GM18505 (cell line): ENCODE measurements around the gene MYH10.

Experiments used
- ATAC-seq: cut with Tn5 transposase; IDR thresholded peaks from one replicate; pipeline ENCODE4 v1.9.1; 2021; ENCODE audit not compliant: unreplicated experiment
- POLR2A ChIP-seq: IDR thresholded peaks from 4 replicates; pipeline ENCODE4 v1.6.1; 2011; ENCODE audit warnings: borderline replicate concordance; ENCODE audit not compliant: insufficient read depth, insufficient read length; ENCODE audit errors: extremely low read depth

Gene MYH10

DNA sequence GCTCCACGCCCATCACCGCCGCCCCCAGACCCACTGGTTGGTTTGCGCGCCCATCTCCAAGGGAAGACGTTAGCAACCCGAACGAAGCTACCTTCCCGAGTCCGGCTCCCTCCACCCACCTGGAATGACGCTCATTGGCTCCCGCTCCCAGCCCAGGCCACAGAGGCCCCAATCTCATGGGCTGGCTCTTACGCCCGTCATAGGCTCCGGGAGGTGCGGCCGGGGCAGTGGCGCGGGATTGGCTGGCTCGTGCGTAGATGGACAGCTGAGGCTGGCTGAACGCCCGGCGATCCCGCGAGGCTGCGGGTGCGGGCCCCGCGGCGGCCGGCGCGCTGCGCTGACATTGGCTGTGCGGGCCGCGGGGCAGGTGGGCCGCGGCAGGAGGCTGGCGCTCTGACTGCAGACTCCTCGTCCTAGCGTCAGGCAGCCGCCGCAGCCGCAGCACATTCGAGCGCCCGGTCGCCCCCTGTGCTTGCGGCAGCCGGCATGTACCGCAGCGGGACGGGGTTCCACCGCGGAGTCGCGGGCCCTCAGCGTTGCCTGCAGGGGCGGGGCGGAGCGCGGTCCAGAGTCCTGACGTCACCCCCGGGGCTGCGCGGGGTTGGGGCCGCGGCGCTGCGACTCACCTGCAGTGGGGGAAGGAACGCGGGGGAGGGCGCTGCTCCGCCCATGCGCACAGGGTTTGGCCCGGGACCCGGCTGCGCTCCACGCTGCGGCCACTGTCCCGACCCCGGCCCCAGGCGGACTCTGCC is 453 bp upstream of the MYH10 start:
- no peak for TF ChIP-seq POLR2A
- ATAC-seq, result peak; percentile 94

DNA sequence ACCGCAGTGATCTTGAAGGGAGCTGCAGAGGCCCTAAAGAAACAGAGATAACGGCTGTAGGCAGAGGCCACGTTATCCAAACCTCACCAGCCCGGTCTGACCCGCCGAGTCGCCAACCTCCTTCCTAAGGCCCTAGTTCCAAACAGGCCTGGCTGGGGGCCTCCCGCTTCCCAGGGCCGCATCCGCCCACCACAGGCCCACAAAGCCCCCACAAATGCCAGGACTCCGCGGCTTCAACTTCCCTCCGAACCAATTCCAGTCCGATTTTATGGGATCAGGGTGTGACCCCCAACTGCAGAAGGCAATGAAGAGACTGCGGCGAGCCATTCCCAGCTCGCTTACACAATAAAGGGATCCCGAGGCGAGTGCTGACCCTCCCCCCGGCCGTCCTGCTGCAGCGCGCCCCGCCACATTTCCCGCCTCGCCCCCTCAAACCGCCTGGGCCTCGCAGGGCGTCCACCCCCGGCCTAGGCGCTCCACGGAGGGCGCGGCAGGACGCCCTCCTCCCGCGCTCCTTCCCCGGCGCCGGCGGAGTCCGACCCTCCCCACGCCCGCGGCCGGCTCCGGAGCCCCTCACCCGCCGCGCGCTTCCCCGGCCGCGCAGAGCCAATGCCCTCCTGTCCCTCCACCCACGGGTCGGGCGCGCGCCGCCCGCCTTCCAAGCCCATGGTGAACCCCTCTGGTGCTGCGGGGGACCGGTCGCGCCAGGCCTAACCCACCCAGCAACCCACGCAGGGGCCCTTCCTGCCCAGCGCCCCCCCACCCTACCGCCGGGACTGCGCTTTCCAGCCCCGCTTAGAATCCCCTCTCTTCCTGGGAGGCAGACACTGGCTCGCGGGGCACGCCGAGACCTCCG is 926 bp downstream of the MYH10 start:
- no peak for ATAC-seq
- no peak for TF ChIP-seq POLR2A

DNA sequence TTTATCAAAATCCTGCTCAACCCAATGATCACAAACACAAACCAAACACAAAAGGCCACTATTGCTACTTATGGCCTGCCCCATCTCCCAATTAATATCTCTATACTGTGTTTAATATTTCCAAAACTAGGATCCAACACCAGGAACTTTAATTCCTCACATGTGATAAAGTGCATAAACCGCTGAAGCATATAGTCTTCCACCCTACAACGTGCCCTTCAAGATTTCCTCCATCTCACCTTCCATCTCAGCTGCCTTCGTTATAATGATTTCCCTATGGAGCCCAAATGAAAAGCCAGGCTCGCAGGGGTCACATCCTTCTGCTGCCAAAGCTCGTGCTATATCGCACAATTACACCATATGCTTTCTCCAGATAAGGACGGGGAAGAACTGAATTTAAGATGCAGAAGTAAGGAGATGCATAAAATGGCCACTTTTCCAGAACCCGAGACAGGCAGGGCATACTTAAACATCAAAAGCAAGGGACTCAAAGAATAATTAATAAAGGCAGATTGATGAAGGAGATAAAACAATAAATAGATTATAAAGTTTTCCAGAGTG is 1.8 kb downstream of the MYH10 start:
- no peak for TF ChIP-seq POLR2A
- ATAC-seq, result no peak

DNA sequence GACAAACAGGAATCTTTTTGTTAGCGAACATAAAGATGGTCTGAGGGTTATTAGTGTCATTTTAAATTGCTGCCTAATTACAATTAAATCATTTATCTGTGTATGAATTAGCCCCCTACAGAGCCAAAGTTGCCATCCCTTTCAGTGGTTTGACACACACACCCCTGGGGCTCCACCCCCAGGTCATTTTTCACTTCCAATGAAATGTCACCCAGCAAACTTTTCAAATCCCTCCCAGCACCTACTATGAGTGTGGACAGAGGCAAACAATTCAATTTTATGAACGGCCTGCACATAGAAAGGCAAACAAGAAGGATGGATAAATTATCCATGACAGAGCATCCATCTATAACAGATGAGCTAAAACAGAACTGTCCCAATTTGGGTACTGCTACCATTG is 2.4 kb downstream of the MYH10 start:
- TF ChIP-seq POLR2A, result no peak
- ATAC-seq, result no peak

DNA sequence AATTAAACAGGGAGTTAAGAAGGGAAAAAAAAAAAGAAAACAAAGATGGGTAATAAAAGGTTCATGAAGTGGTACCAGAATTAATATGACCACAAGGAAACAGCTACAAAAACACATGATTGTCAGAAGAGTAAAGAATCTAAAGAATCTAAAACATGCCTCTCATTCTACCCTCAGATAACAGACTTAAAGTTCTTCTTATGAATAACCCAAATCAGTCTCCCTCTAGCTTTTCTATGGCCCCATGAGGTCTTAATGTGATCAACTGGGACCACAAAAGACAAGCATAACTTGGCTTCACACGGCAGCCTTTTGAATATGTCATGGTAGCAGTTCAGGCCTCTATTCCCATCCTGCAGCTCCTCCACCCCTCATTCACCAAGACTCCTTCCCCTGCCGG is 6.9 kb downstream of the MYH10 start:
- ATAC-seq, result no peak
- no peak for TF ChIP-seq POLR2A

DNA sequence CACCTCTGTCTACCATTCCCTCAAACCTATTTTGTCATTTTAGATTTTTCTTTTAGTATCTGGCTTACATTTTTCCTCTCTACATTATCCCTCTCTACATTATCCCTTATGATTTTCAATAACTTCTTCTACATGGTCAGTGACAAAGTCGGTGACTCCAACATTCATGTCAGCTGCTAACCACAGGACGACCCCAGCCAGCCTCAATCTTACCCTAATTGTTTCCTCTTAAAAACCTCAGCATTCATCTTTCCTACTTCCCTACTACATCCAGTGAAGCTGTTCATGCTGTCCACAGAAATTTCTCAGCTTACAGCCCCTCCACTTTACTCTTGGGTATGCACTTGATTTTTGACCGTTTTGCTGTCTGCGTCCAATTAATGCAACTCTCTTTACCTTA is 8.3 kb downstream of the MYH10 start:
- no peak for ATAC-seq
- no peak for TF ChIP-seq POLR2A

DNA sequence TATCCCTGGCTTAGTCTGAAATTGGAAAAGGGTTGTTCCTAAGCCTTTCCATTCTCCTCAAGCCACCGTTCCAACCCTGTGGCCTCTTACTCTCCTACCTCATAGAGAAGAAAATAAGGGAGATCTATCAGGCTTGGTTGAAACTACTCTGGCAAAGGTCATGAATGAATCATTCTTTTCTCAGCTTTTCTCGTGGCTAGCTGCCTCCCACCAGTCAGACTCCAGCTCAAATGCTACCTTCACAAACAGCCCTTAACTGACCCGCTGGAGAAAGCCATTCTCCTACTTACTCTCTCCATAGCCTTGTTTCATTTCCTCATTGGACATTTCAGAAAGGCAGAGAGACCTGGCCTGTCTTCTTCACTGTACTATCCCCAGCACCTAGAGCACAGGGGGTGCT is 8.9 kb downstream of the MYH10 start:
- no peak for ATAC-seq
- no peak for TF ChIP-seq POLR2A

DNA sequence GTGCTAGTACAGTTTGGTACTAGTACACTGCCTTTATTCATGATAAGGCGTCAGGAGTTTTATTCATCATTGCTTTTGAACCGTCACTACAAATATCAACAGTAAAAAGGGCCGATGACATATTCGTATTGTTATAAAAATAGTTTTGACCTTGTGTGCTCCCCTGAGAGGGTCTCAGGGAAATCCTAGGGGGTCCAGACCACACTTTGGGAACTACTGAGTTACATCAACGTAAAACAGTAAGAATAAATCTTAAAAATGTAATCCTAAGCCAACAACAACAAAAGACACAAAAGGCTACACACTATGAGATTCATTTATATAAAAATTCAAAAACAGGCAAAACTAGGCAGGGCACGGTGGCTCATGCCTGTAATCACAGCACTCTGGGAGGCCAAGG is 11.2 kb downstream of the MYH10 start:
- TF ChIP-seq POLR2A, result no peak
- ATAC-seq, result no peak

DNA sequence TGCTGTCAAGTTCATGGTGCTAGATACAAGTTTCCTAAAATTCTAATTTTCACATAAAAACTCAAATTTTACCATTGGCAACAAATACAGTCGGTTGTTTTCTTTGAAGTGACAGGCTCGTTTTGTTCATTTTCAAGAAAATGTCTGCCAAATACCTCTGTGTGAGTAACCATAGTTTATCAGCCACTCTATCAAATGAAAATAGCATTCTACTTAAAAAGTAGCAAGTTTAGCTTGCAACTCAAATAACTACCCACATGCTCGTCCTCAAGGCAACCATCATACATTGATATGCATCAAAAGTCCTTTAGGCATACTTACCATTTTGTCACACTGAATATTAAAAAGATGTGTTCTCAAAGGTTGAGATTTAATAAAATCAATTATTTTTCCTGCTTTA is 11.7 kb downstream of the MYH10 start:
- no peak for TF ChIP-seq POLR2A
- ATAC-seq, result no peak

DNA sequence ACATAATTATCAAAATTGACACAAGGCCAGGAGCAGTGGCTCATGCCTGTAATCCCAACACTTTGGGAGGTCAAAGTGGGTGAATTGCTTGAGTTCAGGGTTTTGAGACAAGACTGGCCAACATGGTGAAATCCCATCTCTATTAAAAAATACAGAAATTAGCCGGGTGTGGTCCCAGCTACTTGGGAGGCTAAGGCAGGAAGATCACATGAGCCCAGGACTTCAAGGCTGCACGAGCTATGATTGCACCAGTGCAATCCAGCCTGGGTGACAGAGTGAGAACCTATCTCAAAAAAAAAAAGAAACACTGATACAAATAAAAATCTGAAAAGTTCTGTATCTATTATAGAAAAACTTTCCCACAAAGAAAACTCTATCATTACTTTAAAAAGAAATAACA is 15.5 kb downstream of the MYH10 start:
- ATAC-seq, result no peak
- no peak for TF ChIP-seq POLR2A

DNA sequence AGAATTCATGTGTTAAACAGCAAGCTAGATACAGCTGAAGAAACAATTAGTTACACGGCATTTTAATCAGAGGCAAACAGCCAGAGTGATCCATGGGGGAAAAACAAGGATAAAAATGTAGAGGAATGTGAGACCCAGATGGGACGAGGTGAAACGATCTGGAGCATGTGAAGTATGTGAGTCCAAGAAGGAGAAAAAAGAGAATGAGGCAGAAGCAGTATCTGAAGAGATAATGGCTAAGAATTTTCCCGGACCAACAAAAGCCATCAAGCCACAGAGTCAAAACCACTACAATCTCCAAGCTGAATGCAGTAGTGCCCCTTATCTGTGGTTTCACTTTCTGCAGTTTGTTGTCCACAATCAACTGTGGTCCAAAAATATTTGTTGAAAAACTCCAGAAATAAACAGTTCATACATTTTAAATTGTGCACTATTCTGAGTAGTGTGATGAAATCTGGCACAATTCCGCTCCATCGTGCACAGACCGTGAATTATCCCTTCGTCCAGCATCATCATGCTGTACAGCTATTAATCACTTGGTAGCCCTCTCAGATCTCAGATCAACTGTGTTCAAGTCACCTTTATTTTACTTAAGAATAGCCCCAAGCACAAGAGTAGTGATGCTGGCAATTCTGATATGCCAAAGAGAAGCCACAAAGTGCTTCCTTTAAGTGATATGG is 18.8 kb downstream of the MYH10 start:
- no peak for TF ChIP-seq POLR2A
- no peak for ATAC-seq

DNA sequence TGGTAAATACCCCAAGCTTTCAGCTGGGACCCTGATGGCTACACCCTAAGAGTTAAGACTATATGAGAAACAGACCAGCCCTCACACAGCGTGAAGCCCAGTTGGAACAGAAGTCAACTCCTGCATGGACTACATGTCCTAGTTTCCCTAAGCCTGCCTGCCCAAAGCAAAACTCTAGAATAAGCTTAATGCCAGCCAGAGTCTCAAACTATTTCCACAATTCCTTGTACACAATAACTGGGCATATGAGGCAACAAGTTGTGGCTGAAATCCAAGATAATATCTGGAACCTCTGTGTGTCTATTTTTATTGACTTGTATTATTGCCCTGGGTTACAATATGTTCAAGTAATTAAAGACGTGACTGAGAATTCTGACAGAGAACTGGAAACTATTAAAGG is 19.4 kb downstream of the MYH10 start:
- TF ChIP-seq POLR2A, result no peak
- no peak for ATAC-seq

DNA sequence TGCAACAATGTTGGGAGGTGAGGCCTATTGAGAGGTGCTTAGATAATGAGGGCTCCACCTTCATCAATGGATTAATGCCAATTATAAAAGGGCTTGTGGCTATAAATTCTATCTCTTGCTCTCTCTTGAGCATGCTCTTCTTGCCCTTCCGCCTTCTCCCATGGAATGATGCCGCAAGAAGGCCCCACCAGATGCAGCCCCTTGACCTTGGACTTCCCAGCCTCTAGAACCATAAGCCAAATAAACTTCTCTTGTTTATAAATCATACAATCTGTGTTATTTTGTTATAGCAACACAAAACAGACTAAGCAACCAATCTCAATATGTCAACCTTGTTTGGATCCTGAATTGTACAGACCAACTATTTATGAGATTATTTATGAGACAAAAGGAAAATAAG is 20.0 kb downstream of the MYH10 start:
- ATAC-seq, result no peak
- TF ChIP-seq POLR2A, result no peak
